RCC 7860 (cell line): ENCODE data around the gene DHX30.
"Not testable (repeated sequence)": the region's sequence is repeated elsewhere in the genome, so short reads cannot be mapped to it uniquely, and the experiment has no call there.

Experiments used
- DNase-seq: peaks from one replicate; pipeline ENCODE4 v3.0.0-alpha.2; 2015; ENCODE audit warnings: low spot score
- FAIRE-seq: peaks from 2 replicates; lab custom pipeline; 2012; peaks lifted over from hg19 to GRCh38; lab: Jason Lieb, UNC

DHX30 gene

GRCh38 chr3:47802734-47803479, at the start of gene DHX30:
DHX30 (plus strand) TSS chr3:47803138; CDS start chr3:47810684, 7,546 bp downstream.
- FAIRE-seq = no peak
- peak; percentile 63 for DNase-seq

GRCh38 chr3:47758261-47759025, 44.5 kb upstream of the DHX30 start:
- DNase-seq (no peak), FAIRE-seq (no peak)

GRCh38 chr3:47760207-47760606, 42.7 kb upstream of the DHX30 start:
- not testable (repeated sequence) for FAIRE-seq, DNase-seq

- no peak for FAIRE-seq
These were observed 41.9 kb upstream of the DHX30 start for GRCh38 chr3:47761046-47761445.

GRCh38 chr3:47762233-47762632, 40.7 kb upstream of the DHX30 start:
- FAIRE-seq = no peak
- DNase-seq = no peak

More at GRCh38 chr3:47761046-47761445, 41.9 kb upstream of the DHX30 start:
- DNase-seq = no peak

- FAIRE-seq = no peak
- DNase-seq = no peak
These were observed 36.8 kb upstream of the DHX30 start for GRCh38 chr3:47766186-47766585.

- FAIRE-seq (no peak), DNase-seq (no peak)
These were observed 30.9 kb upstream of the DHX30 start for GRCh38 chr3:47772047-47772446.

GRCh38 chr3:47772788-47773187, 30.1 kb upstream of the DHX30 start:
- FAIRE-seq (no peak), DNase-seq (no peak)

- FAIRE-seq = no peak
- no peak for DNase-seq
These were observed 24.2 kb upstream of the DHX30 start for GRCh38 chr3:47778746-47779145.

GRCh38 chr3:47780741-47781684, 21.9 kb upstream of the DHX30 start:
- peak; percentile 37 for DNase-seq
- no peak for FAIRE-seq

GRCh38 chr3:47781685-47782445, 21.1 kb upstream of the DHX30 start, which contains the start of gene SMARCC1:
SMARCC1 (minus strand) TSS chr3:47781893; CDS start chr3:47781797, 96 bp downstream.
- FAIRE-seq = peak; percentile 16
- DNase-seq = peak; percentile 93

- DNase-seq (peak; percentile 36), FAIRE-seq (no peak)
These were observed 20.3 kb upstream of the DHX30 start for GRCh38 chr3:47782446-47783308.

- FAIRE-seq = no peak
- no peak for DNase-seq
These were observed 19.3 kb upstream of the DHX30 start for GRCh38 chr3:47783673-47784072.

GRCh38 chr3:47791193-47791855, 11.6 kb upstream of the DHX30 start:
- no peak for DNase-seq
- no peak for FAIRE-seq

- FAIRE-seq = no peak
- no peak for DNase-seq
These were observed 10.2 kb upstream of the DHX30 start for GRCh38 chr3:47792699-47793098.

- FAIRE-seq (no peak), DNase-seq (no peak)
These were observed 8.4 kb upstream of the DHX30 start for GRCh38 chr3:47794544-47794943.

- FAIRE-seq (no peak), DNase-seq (no peak)
These were observed 3.2 kb upstream of the DHX30 start for GRCh38 chr3:47799733-47800132.

GRCh38 chr3:47803480-47804025, 615 bp downstream of the DHX30 start:
- FAIRE-seq = no peak
- DNase-seq = no peak
